Activated T-cell treated with anti-CD3 and anti-CD28 coated beads, Interleukin-2, amount 50 U/mL, for 4 hours (primary cell): ENCODE data around the gene TM9SF4. TPM values are rescaled to one million over a fixed set of nuclear protein-coding genes. Genes with fewer than 3 reads are reported as not detected.
A peak's percentile ranks its signal among the peaks of the same experiment; 100 is the strongest.
"Not testable (repeated sequence)": the region's sequence is repeated elsewhere in the genome, so short reads cannot be mapped to it uniquely, and the experiment has no call there.

ENCODE experiments used
- ATAC-seq, 2 donors: fragments of 200-7000 bp; cut with Tn5 transposase; one replicate each; pipeline ENCODE4 v1.10.0; 2021
- DNase-seq: peaks from one replicate; pipeline ENCODE4 v3.0.0-alpha.2; 2020
- H3K27me3 Mint-ChIP-seq: one replicate; pipeline ENCODE4 v1.8.0; 2021; ENCODE audit warnings: low read depth, mixed read lengths
- H3K36me3 Mint-ChIP-seq: one replicate; pipeline ENCODE4 v1.8.0; 2022; ENCODE audit warnings: mixed read lengths; ENCODE audit not compliant: insufficient read depth
- H3K4me1 Mint-ChIP-seq: one replicate; pipeline ENCODE4 v1.8.0; 2021; ENCODE audit warnings: low read depth, mixed read lengths
- H3K4me3 Mint-ChIP-seq: one replicate; pipeline ENCODE4 v1.8.0; 2021; ENCODE audit warnings: mild to moderate bottlenecking, moderate library complexity, mixed read lengths
- H3K9me3 Mint-ChIP-seq: one replicate; pipeline ENCODE4 v1.8.0; 2021; ENCODE audit warnings: mixed read lengths
- total RNA-seq, 3 donors: library from RNA; stranded (reverse); gene quantifications; one replicate each; pipeline ENCODE4 v1.2.1, GENCODE V29; 2021

Gene TM9SF4
- total RNA-seq, 3 donors from 2014 or later: 43.5 to 48.6 (median 44.4) TPM

- ATAC-seq (peak in 1 of 2 donors; percentile 2), DNase-seq (no peak)
- Mint-ChIP-seq H3K4me3 (peak overlapping the region; percentile 68), H3K4me1 (peaks cover 40% of the 10 kb centered on the region), H3K9me3 (no peaks in the 10 kb centered on the region), H3K27me3 (no peaks in the 10 kb centered on the region), H3K36me3 (peaks cover 25% of the 10 kb centered on the region)
Measured at GRCh38 chr20:32190616-32191415, 81.3 kb downstream of the TM9SF4 start.

GRCh38 chr20:32191422-32191821 lies 81.9 kb downstream of the TM9SF4 start:
- no peak for ATAC-seq
- peaks cover 40% of the 10 kb centered on the region for H3K4me1 Mint-ChIP-seq
- H3K27me3 Mint-ChIP-seq: no peaks in the 10 kb centered on the region
- no peaks in the 10 kb centered on the region for H3K9me3 Mint-ChIP-seq
- no peak for DNase-seq
- peaks cover 30% of the 10 kb centered on the region for H3K36me3 Mint-ChIP-seq
- H3K4me3 Mint-ChIP-seq: peak overlapping the region; percentile 68

- peaks cover 40% of the 10 kb centered on the region for H3K4me1 Mint-ChIP-seq
- H3K27me3 Mint-ChIP-seq: no peaks in the 10 kb centered on the region
- ATAC-seq (no peak), DNase-seq (no peak)
- H3K9me3 Mint-ChIP-seq: no peaks in the 10 kb centered on the region
- H3K36me3 Mint-ChIP-seq: peaks cover 31% of the 10 kb centered on the region
- H3K4me3 Mint-ChIP-seq: no peak overlapping the region
Measured at GRCh38 chr20:32191873-32192272, 82.4 kb downstream of the TM9SF4 start.

GRCh38 chr20:32192698-32193097 lies 83.2 kb downstream of the TM9SF4 start:
- Mint-ChIP-seq H3K9me3 (no peaks in the 10 kb centered on the region), H3K4me3 (no peak overlapping the region), H3K27me3 (no peaks in the 10 kb centered on the region), H3K4me1 (peaks cover 40% of the 10 kb centered on the region), H3K36me3 (peaks cover 37% of the 10 kb centered on the region)
- no peak for DNase-seq
- no peak for ATAC-seq

GRCh38 chr20:32193336-32193735 lies 83.8 kb downstream of the TM9SF4 start:
- DNase-seq, H3K27me3 Mint-ChIP-seq, H3K4me3 Mint-ChIP-seq, ATAC-seq, H3K9me3 Mint-ChIP-seq: not testable (repeated sequence)
- Mint-ChIP-seq H3K36me3 (peaks cover 41% of the 10 kb centered on the region), H3K4me1 (peaks cover 42% of the 10 kb centered on the region)

- no peaks in the 10 kb centered on the region for H3K9me3 Mint-ChIP-seq
- DNase-seq (no peak), ATAC-seq (no peak)
- no peaks in the 10 kb centered on the region for H3K27me3 Mint-ChIP-seq
- H3K36me3 Mint-ChIP-seq: peaks cover 43% of the 10 kb centered on the region
- peaks cover 39% of the 10 kb centered on the region for H3K4me1 Mint-ChIP-seq
- no peak overlapping the region for H3K4me3 Mint-ChIP-seq
Measured at GRCh38 chr20:32193996-32194395, 84.5 kb downstream of the TM9SF4 start.

- H3K4me1 Mint-ChIP-seq: peaks cover 36% of the 10 kb centered on the region
- no peak for DNase-seq
- no peaks in the 10 kb centered on the region for H3K27me3 Mint-ChIP-seq
- no peak for ATAC-seq
- peaks cover 50% of the 10 kb centered on the region for H3K36me3 Mint-ChIP-seq
- H3K4me3 Mint-ChIP-seq: peak overlapping the region; percentile 13
- no peaks in the 10 kb centered on the region for H3K9me3 Mint-ChIP-seq
Measured at GRCh38 chr20:32195581-32195980, 86.1 kb downstream of the TM9SF4 start.

- ATAC-seq, H3K9me3 Mint-ChIP-seq, H3K4me3 Mint-ChIP-seq, DNase-seq, H3K27me3 Mint-ChIP-seq: not testable (repeated sequence)
- Mint-ChIP-seq H3K36me3 (peaks cover 56% of the 10 kb centered on the region), H3K4me1 (peaks cover 36% of the 10 kb centered on the region)
Measured at GRCh38 chr20:32196613-32197012, 87.1 kb downstream of the TM9SF4 start.

GRCh38 chr20:32197136-32197535 lies 87.6 kb downstream of the TM9SF4 start:
- Mint-ChIP-seq H3K4me1 (peaks cover 37% of the 10 kb centered on the region), H3K36me3 (peaks cover 60% of the 10 kb centered on the region)
- ATAC-seq, H3K27me3 Mint-ChIP-seq, H3K4me3 Mint-ChIP-seq, DNase-seq, H3K9me3 Mint-ChIP-seq: not testable (repeated sequence)

- Mint-ChIP-seq H3K9me3 (no peaks in the 10 kb centered on the region), H3K36me3 (peaks cover 66% of the 10 kb centered on the region), H3K4me3 (peak overlapping the region; percentile 1), H3K27me3 (no peaks in the 10 kb centered on the region), H3K4me1 (peaks cover 50% of the 10 kb centered on the region)
- DNase-seq (no peak), ATAC-seq (no peak)
Measured at GRCh38 chr20:32199006-32199405, 89.5 kb downstream of the TM9SF4 start.

GRCh38 chr20:32201296-32201976 lies 91.9 kb downstream of the TM9SF4 start:
- peaks cover 68% of the 10 kb centered on the region for H3K36me3 Mint-ChIP-seq
- H3K4me1 Mint-ChIP-seq: peaks cover 60% of the 10 kb centered on the region
- no peaks in the 10 kb centered on the region for H3K9me3 Mint-ChIP-seq
- H3K4me3 Mint-ChIP-seq: peak overlapping the region; percentile 99
- no peak for DNase-seq
- H3K27me3 Mint-ChIP-seq: no peaks in the 10 kb centered on the region
- no peak for ATAC-seq

GRCh38 chr20:32201977-32202363 lies 92.5 kb downstream of the TM9SF4 start:
- H3K27me3 Mint-ChIP-seq: no peaks in the 10 kb centered on the region
- DNase-seq (no peak), ATAC-seq (no peak)
- H3K36me3 Mint-ChIP-seq: peaks cover 72% of the 10 kb centered on the region
- peak overlapping the region; percentile 99 for H3K4me3 Mint-ChIP-seq
- H3K4me1 Mint-ChIP-seq: peaks cover 66% of the 10 kb centered on the region
- no peaks in the 10 kb centered on the region for H3K9me3 Mint-ChIP-seq

- DNase-seq (no peak), ATAC-seq (peak; percentile 57 to 62)
- Mint-ChIP-seq H3K9me3 (no peaks in the 10 kb centered on the region), H3K27me3 (no peaks in the 10 kb centered on the region), H3K4me3 (peak overlapping the region; percentile 99), H3K4me1 (peaks cover 63% of the 10 kb centered on the region), H3K36me3 (peaks cover 63% of the 10 kb centered on the region)
Measured at GRCh38 chr20:32203356-32204204, 94.1 kb downstream of the TM9SF4 start.
